HL-60/S4 (cell line): ENCODE results near the gene COQ8B.

ENCODE experiments used
- in situ Hi-C: fragments of 300-500 bp; cut with MboI; formaldehyde crosslinking; loops from 2 replicates; pipeline ENCODE4 v1.14.3; 2022; ENCODE audit warnings: low sequenced_read_pairs

COQ8B gene

DNA sequence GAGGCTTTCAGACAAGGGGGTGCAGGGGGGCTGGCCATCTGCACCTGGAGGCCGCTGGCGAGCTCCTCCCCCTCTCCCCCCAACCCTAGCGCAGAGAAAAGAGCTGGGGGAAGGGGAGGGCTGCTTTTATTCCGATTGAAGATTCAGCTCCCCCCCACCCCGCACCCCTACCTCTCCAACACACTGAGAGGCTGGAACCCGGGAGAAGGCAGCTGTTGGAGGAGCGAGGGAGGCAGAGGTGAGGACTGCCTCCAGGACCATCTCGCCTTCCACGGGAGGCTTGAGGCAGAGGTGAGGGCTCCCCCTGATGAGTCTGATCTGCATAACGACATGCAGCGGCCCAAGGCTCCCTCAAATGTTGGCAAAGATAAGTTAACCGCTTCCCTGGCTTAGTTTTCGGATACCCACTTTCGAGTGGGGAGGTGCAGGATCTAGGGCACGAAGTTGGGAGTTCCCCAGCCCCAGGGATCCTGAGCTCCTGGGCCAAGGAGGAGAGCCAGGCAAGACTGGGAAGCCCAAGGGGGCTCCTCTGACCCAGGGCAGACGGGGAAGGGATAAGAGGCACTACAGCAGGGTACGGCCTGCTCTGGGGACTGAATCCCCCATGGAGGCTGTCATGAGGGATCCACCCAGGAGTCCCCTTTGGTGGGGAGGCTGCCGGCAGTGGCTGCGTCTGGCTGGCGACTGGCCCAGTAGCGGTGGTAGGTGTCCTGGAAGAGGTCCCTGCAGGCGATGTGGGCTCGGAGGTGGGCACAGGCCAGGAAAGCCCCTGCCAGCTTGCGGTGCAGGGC lies 25.1 kb downstream of the COQ8B start:
- in situ Hi-C loops: no loop called here

- in situ Hi-C loops: no loop called here
These were observed 25.8 kb downstream of the COQ8B start for GRCh38 chr19:40690693-40691420.

DNA sequence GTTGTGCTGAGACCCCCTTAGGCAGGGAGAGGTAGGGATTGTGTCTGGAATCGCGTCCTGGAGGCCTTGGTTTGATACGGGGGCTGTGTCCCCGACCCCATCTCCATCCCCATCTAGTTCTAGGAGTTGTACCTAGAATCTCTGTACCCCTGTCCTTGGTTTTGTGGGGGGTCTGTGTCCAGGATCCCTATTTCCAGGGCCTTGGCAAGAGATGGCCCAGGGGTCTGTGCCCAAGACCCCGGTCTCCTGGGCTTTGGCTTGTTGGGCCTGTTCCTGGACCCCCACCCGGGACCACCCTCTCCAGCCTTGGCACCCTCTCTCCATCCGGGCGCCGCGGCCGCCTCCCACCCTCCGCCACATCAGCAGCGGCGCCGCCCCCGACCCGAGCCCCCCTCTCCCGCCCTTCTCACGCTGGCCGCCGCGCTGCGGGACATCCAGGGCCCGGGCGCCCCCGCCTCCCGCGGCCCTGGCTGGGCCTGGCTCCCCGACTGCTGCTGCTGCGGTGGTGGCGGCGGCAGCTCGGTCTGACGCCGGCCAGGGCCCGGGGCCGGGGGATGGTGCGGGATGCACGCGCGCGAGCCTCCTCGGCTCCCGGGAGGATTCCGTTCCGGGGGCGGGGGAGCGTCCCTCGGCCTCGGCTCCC lies 26.5 kb downstream of the COQ8B start, which contains the start of gene NUMBL:
Gene NUMBL, minus strand, starts transcription at position 602 of the 643 bp plus-strand sequence. Its CDS starts 168 bp downstream, at position 434.
- in situ Hi-C loops: no loop called here

DNA sequence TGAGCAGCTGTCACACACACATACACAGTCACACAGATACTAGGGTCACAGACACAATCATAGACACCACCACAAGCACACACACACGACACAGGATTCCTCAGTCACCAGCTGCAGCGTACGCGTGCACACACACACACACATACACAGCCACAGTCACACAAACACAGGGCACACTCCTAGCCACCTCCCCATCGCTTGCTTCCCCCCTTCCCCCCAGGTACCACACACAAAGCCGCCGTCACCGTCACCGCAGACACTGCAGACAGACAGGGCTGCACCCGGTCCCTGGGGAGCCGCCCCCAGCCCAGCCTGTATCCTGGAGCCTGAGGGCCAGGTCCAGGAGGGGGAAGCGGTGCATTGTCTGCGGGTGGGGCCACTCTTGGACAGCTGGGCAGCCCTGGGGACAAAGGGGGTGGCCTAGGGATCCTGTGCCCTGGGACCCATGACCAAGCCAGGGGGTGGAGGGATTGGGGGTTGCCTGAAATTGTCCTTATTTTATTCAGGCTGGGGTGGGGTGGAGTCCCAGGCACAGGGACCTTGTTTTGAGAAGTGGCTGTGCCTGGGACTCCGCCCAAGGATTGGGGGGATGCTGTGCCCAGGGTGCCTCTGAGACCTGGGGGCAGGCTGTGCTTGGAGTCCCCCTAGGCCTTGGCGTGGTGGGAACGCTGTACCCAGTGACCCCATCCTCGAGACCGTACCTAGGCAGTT lies 27.2 kb downstream of the COQ8B start:
- in situ Hi-C loops: no loop called here

DNA sequence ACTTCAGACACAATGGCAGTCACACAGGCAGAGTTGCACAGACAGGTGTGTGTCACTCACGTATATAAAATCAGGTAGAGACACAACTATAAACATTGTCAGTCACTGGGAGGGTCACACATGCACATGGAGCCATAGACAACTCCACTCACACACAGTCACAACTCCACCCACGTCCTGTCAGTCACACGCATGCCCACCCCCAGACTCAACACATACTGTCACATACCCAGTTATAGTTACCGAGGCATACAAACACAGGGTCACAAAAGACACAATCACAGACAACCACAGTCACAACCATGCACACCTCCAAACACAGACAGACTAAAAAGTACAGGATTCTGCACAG lies 27.7 kb downstream of the COQ8B start:
- in situ Hi-C loops: no loop called here

DNA sequence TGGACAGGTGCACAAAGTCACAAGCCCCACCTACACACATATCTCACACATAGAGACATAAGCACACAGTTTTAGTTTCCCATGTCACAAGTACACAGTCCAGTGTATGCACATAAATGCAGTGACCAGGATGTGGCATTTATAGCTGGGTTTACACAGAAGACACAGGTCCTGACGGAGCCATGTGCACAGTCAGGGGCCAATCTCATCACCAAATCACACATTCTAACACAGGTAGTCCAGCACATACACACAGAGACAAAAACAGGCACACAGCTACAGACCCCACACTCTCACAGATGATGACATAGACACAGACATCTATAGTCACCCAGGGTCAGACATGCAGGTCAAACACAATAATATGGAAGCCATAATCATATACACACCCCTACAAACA lies 28.4 kb downstream of the COQ8B start:
- in situ Hi-C loops: no loop called here

GRCh38 chr19:40687525-40688016 lies 29.1 kb downstream of the COQ8B start:
- in situ Hi-C loops: no loop called here

GRCh38 chr19:40686882-40687524 lies 29.7 kb downstream of the COQ8B start:
- in situ Hi-C loops: no loop called here

GRCh38 chr19:40685563-40685962 lies 31.1 kb downstream of the COQ8B start:
- in situ Hi-C loops: no loop called here

GRCh38 chr19:40685016-40685526 lies 31.6 kb downstream of the COQ8B start:
- in situ Hi-C loops: no loop called here

DNA sequence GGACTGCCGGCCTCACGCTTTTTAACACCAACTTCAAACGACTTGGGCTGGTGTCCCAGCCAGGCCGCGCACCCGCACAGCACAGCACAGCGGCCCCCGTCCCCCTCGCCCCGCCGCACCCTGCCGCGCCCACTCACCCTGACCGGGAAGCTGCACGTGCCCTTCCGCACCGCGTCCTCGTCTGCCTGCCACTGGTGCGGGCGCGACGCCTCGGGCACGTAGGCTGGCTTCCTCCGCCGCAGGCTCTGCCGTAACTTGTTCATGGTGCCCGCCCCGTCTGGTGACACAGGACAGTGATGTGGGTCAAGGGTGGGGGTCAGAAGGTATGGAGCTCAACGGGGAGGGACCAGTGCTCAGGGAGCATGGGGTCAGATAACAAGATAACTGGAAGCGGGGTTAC lies 32.4 kb downstream of the COQ8B start:
- in situ Hi-C loops: no loop called here

DNA sequence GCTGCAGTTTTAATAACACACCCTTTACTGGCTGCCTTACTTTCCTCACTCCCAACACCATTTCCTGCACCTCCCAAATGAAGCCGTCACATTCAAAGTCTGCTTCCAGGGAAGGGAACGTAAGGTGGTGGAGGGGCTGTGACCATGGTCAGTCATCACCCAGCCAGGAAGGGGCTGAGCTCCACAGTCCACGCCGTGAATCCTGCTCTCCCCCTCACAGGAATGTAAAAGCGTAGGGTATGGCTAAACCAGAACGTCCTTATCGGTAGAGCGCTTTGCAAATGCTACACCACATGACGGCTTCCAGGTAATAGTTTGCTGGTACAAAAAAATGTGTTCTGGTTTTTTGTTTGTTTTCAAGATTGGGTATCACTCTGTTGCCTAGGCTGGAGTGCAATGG lies 33.2 kb downstream of the COQ8B start:
- in situ Hi-C loops: no loop called here

GRCh38 chr19:40682431-40682964 lies 34.2 kb downstream of the COQ8B start:
- in situ Hi-C loops: no loop called here

- in situ Hi-C loops: no loop called here
These were observed 35.6 kb downstream of the COQ8B start for GRCh38 chr19:40681039-40681438.

DNA sequence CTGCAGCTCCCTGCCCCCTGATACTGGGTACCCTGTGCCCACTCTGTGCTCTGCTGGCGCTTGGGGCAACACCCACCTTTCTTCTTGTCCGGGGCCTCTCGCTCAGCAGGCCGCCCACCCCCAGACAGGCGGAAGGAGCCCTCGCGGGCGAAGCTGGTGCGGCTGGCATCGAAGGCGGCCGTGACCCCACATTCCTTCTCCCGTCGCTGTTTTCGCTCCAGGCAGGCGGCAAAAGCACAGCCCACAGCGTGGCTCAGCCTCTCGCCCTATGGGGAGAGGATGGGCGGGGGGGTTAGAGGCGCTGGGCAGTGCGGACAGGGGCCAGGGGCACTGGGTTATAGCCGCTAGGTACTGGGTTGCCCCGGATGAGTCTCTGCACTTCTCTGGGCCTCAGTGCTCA lies 39.5 kb downstream of the COQ8B start:
- in situ Hi-C loops: no loop called here

- in situ Hi-C loops: loop anchor here (25.0 kb wide), 1 partner anchor 288 kb away; no protein-coding TSS in a partner anchor
These were observed 42.4 kb downstream of the COQ8B start for GRCh38 chr19:40674291-40674690.

DNA sequence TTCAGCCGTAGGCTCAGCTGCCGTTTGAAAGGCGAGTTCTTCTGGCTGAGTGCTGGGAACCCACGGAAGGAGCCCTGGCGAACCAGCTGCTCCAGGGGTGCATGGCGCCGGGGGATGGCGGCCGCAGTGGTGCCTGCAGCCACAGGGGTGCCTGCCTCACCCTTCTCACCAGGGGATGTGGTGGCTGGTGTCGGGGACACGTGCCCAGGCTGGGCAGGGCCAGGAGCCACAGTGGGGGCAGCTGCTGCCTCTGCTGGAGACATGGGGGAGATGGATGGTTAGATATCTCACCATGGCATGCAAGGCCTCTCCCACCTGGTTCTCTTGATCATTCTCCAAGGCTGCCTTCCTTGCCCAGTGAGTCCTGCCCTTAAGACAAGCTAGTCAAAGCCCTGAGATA lies 43.3 kb downstream of the COQ8B start:
- in situ Hi-C loops: loop anchor here (25.0 kb wide), 1 partner anchor 289 kb away; no protein-coding TSS in a partner anchor

DNA sequence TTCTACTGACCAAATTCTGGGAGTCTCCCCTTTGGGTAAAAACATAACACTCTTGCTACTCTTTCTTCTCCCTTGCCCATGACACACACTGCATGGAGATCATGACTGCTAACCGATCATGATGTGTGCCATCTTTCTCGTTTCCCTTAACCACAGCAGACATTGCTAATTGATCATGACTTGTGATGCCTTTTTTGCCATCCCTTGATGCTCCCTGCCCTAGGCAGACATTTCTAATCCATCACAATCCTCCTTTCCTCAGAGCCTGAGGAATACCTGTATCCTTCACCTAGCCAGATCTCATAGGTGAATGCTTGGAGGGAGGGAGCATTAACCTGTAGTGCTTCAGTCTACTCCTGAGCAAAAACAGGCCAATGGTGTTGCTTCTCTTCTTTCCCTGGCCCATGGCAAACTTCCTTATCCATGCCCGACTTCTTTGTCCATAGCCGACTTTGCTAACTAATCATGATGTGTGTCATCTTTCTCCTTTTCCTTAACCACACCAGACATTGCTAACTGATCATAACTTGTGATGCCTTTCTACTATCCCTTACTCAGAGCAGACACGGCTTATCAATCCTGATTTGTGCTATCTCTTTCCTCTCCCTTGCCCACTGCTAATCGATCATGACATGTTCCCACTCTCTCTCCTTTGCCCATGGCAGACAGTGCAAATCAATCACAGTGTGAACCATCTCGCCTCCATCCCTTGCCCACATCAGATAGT lies 44.0 kb downstream of the COQ8B start:
- in situ Hi-C loops: loop anchor here (25.0 kb wide), 1 partner anchor 290 kb away; no protein-coding TSS in a partner anchor

DNA sequence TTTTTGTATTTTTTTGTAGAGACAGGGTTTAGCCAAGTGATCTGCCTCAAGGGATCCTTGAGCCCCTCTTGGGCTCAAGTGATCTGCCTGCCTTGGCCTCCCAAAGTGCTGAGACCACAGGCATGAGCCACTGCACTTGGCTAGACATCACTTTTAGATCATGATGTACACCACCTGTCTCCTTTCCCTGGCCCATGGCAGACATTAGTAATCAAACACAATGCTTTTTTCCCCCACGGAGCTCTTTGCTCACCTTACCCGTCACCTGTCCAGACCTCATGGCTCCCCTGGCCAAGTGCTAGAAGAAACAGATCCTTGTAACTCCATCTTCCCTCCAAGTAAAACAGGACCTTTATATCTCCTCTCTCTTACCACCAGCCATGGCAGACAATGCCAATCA lies 44.6 kb downstream of the COQ8B start:
- in situ Hi-C loops: loop anchor here (25.0 kb wide), 1 partner anchor 290 kb away; no protein-coding TSS in a partner anchor
